Stimulated activated naive CD8-positive, alpha-beta T cell treated with anti-CD3 and anti-CD28 coated beads, Interleukin-15, amount 100 ng/mL, for 72 hours (primary cell): ENCODE results near the gene PACS2.

Experiments used
- ATAC-seq: fragments of 150-1000 bp; cut with Tn5 transposase; 2 replicates; pipeline ENCODE4 v1.10.0; 2021; ENCODE audit warnings: mild to moderate bottlenecking, moderate library complexity
- DNase-seq, 2 donors: peaks; one replicate each; pipeline ENCODE4 v3.0.0; 2021 to 2022
- H3K27ac Mint-ChIP-seq, 2 donors: one replicate each; pipeline ENCODE4 v1.8.0; 2022; ENCODE audit warnings: mild to moderate bottlenecking in 2 of 2, mixed read lengths in 2 of 2, moderate library complexity in 2 of 2
- H3K27me3 Mint-ChIP-seq: one replicate; pipeline ENCODE4 v1.8.0; 2022; ENCODE audit warnings: mixed read lengths
- H3K4me1 Mint-ChIP-seq: one replicate; pipeline ENCODE4 v1.8.0; 2022; ENCODE audit warnings: mild to moderate bottlenecking, mixed read lengths
- H3K4me3 Mint-ChIP-seq, 2 donors: one replicate each; pipeline ENCODE4 v1.8.0; 2022; ENCODE audit warnings: mild to moderate bottlenecking in 2 of 2, mixed read lengths in 2 of 2, moderate library complexity in 1 of 2
- H3K9me3 Mint-ChIP-seq, 2 donors: one replicate each; pipeline ENCODE4 v1.8.0; 2022; ENCODE audit warnings: mixed read lengths in 2 of 2

The PACS2 gene

GRCh38 chr14:105346876-105347586 is 32.5 kb downstream of the PACS2 start:
- ATAC-seq (peak; percentile 35), DNase-seq (no peak)
- peak overlapping the region in 1 of 2 donors; percentile 54 for H3K27ac Mint-ChIP-seq
- no peaks in the 10 kb centered on the region for H3K27me3 Mint-ChIP-seq
- peaks cover 5 to 7% of the 10 kb centered on the region in 2 donors for H3K9me3 Mint-ChIP-seq
- peaks cover 3% of the 10 kb centered on the region for H3K4me1 Mint-ChIP-seq
- no peak overlapping the region for H3K4me3 Mint-ChIP-seq

- ATAC-seq (no peak), DNase-seq (no peak)
- H3K27ac Mint-ChIP-seq: no peak overlapping the region
- H3K4me1 Mint-ChIP-seq: peaks cover 6% of the 10 kb centered on the region
- no peaks in the 10 kb centered on the region for H3K27me3 Mint-ChIP-seq
- H3K9me3 Mint-ChIP-seq: peaks cover 5 to 7% of the 10 kb centered on the region in 2 donors
- no peak overlapping the region for H3K4me3 Mint-ChIP-seq
These were observed 33.0 kb downstream of the PACS2 start for GRCh38 chr14:105347587-105347968.

DNA sequence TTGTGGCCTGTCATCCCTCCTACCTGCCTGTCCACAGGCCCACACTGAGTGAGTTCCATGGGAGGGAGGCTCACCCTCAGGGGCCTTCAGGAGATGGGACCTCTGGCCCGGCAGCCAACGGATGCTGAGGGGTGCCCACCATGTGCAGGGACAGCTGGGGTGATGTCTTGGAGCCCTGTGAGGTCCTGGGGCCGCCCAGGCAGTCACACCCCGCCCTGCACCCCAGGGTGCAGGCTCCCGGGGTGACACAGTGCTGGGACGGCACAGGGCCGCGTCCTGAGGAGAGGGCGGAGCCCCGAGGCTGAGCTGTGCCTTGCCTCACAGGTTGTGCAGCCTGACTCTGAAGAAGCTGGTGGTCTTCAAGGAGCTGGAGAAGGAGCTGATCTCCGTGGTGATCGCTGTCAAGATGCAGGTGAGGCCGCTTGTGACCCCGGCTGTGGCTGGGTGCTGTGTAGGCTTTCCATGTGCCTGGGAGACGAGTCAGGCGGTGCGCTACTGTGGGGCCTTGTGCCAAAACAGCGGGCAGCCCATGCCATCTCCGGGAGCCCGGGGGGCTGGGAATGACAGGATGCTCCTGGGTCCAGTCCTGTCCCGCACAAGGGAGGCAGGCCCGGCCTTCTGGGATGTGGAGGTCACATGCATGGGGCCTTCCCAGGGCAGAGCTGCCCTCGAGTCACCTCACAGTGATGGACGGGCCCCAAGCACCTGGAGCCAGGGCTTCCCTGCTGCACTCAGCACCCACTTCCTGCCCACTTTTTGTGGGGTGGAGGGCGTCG is 33.8 kb downstream of the PACS2 start:
- peaks cover 5 to 7% of the 10 kb centered on the region in 2 donors for H3K9me3 Mint-ChIP-seq
- no peaks in the 10 kb centered on the region for H3K27me3 Mint-ChIP-seq
- peaks cover 6% of the 10 kb centered on the region for H3K4me1 Mint-ChIP-seq
- ATAC-seq (no peak), DNase-seq (no peak)
- H3K27ac Mint-ChIP-seq: no peak overlapping the region
- no peak overlapping the region for H3K4me3 Mint-ChIP-seq

DNA sequence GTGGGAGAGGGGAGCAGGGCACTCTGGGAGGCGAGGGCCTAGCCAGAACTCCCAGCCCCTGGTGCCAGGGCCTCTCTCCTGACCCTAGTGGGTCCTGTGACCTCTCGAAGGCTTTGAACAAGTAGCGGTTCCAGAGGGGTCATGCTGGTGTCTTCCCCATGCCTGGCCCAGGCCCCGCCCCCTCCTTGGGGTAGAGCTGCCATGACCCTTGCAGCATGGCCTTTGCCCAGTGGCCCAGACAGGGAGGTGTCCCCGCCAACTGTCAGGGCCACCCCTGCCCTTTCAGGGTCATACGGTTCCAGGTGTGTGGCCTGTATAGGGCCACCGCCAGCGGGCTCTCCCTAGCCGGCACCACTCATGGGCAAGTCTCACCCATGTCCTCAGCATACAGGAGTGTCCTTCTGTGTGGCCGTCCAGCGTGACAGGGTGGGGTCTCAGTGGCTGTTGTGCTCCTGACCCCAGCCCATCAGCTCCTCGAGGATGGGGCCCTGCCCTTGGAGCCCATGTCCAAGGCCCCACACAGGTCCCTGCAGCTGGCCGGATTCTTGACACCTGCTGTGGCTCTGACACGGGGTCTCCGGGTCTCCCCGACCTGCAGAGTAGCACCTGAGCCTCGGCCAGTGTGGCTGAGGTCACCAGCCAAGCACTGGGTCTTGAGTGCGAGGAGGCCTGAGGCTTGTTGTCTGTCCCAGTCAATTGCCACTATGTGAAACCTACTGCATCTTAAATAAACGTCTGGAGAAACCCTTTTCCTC is 34.6 kb downstream of the PACS2 start:
- no peak overlapping the region for H3K4me3 Mint-ChIP-seq
- H3K4me1 Mint-ChIP-seq: peaks cover 6% of the 10 kb centered on the region
- no peak overlapping the region for H3K27ac Mint-ChIP-seq
- ATAC-seq (no peak), DNase-seq (no peak)
- H3K9me3 Mint-ChIP-seq: peaks cover 5 to 7% of the 10 kb centered on the region in 2 donors
- H3K27me3 Mint-ChIP-seq: no peaks in the 10 kb centered on the region

GRCh38 chr14:105349992-105350391 is 35.4 kb downstream of the PACS2 start:
- no peak overlapping the region for H3K4me3 Mint-ChIP-seq
- DNase-seq: no peak
- no peak for ATAC-seq
- H3K9me3 Mint-ChIP-seq: peaks cover 5 to 7% of the 10 kb centered on the region in 2 donors
- no peak overlapping the region for H3K27ac Mint-ChIP-seq
- H3K4me1 Mint-ChIP-seq: peaks cover 6% of the 10 kb centered on the region
- H3K27me3 Mint-ChIP-seq: no peaks in the 10 kb centered on the region

DNA sequence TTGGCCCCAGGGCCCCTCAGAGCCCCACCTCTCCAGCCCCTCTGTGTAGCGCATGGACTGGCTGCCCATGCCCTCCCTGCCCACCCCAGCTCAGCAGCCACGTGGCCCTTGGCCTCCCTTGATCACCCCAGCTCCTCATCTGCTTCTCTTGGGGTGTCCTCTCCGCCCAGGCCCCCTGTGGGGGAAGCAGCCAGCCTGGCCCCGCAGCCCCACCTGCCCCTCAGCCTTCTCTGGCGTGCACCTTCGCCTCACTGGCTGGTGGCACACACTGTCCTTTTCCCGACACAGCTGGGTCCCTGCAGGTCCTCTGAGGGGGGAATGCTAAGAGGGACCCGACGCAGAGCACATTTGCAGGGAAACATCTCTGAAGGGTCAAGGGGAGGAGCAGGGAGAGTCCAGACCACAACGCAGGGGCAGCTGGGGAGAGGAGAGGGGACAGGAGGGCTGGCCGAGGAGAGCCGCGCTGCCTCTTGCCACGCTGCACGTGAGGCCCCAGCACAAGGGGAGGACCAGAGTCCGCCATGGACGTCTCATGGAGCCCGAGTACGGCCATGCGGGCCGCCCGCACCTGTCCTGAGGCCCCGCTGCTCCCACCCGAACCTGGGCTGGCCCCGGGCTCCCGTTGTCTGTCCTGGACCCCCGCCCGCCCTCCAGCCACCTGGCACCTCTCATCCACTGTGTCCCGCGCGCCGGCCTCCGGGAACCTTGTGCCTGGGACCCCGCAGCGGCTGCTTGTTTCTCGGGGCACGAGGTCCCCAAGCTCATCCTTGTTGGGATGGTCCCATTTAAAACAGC is 36.1 kb downstream of the PACS2 start:
- Mint-ChIP-seq H3K9me3 (peaks cover 2 to 4% of the 10 kb centered on the region in 2 donors), H3K4me1 (peaks cover 6% of the 10 kb centered on the region), H3K27ac (no peak overlapping the region), H3K27me3 (no peaks in the 10 kb centered on the region), H3K4me3 (no peak overlapping the region)
- no peak for ATAC-seq
- no peak for DNase-seq

- ATAC-seq (no peak), DNase-seq (no peak)
- H3K27me3 Mint-ChIP-seq: no peaks in the 10 kb centered on the region
- H3K4me1 Mint-ChIP-seq: peaks cover 6% of the 10 kb centered on the region
- H3K4me3 Mint-ChIP-seq: no peak overlapping the region
- H3K9me3 Mint-ChIP-seq: no peaks in the 10 kb centered on the region
- H3K27ac Mint-ChIP-seq: no peak overlapping the region
These were observed 36.9 kb downstream of the PACS2 start for GRCh38 chr14:105351410-105351809.

- H3K4me1 Mint-ChIP-seq: peaks cover 6% of the 10 kb centered on the region
- ATAC-seq (peak; percentile 92), DNase-seq (peak; percentile 85 to 88)
- H3K9me3 Mint-ChIP-seq: no peaks in the 10 kb centered on the region
- H3K4me3 Mint-ChIP-seq: no peak overlapping the region
- no peaks in the 10 kb centered on the region for H3K27me3 Mint-ChIP-seq
- no peak overlapping the region for H3K27ac Mint-ChIP-seq
These were observed 37.6 kb downstream of the PACS2 start for GRCh38 chr14:105351920-105352851.

DNA sequence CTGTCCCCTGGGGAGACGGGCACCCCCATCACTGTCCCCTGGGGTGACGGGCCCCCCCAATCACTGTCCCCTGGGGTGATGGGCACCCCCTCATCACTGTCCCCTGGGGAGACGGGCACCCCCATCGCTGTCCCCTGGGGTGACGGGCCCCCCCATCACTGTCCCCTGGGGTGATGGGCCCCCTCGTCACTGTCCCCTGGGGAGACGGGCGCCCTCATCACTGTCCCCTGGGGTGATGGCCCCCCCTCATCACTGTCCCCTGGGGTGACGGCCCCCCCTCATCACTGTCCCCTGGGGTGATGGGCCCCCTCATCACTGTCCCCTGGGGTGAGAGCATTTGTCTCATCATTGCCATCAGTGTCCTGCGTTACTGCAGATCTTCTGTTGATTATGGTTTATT is 38.6 kb downstream of the PACS2 start:
- peaks cover 6% of the 10 kb centered on the region for H3K4me1 Mint-ChIP-seq
- no peaks in the 10 kb centered on the region for H3K27me3 Mint-ChIP-seq
- no peak for ATAC-seq

GRCh38 chr14:105354541-105354940 is 40.0 kb downstream of the PACS2 start:
- Mint-ChIP-seq H3K27me3 (no peaks in the 10 kb centered on the region), H3K4me1 (peaks cover 6% of the 10 kb centered on the region), H3K9me3 (no peaks in the 10 kb centered on the region), H3K27ac (no peak overlapping the region), H3K4me3 (no peak overlapping the region)
- ATAC-seq: no peak
- no peak for DNase-seq

More for the DNA sequence above, 38.6 kb downstream of the PACS2 start:
- no peak for DNase-seq
- Mint-ChIP-seq H3K9me3 (no peaks in the 10 kb centered on the region), H3K27ac (no peak overlapping the region), H3K4me3 (no peak overlapping the region)

DNA sequence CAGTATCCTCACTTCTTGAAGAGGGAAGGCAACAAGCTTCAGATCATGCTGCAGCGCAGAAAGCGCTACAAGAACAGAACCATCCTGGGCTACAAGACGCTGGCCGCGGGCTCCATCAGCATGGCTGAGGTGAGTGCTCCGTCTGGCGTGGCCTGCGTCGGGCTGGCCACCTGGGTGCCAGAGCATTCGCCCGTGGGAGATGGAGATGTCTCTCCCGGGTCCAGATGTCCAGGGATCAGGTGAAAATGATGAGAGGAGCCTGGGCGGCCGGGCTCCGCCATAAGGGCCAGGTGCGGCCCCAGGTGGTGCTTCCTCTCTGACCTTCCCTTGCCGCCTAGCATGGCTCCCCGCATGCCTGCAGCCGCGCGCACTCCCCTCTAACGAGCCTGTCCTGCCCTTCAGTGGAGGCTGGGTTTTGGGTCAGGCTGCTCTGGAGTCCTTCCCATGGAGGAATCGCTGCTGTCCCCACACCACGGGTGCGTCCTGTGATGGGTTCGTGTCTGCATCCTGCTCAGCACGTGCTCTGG is 40.6 kb downstream of the PACS2 start:
- H3K27ac Mint-ChIP-seq: no peak overlapping the region

DNA sequence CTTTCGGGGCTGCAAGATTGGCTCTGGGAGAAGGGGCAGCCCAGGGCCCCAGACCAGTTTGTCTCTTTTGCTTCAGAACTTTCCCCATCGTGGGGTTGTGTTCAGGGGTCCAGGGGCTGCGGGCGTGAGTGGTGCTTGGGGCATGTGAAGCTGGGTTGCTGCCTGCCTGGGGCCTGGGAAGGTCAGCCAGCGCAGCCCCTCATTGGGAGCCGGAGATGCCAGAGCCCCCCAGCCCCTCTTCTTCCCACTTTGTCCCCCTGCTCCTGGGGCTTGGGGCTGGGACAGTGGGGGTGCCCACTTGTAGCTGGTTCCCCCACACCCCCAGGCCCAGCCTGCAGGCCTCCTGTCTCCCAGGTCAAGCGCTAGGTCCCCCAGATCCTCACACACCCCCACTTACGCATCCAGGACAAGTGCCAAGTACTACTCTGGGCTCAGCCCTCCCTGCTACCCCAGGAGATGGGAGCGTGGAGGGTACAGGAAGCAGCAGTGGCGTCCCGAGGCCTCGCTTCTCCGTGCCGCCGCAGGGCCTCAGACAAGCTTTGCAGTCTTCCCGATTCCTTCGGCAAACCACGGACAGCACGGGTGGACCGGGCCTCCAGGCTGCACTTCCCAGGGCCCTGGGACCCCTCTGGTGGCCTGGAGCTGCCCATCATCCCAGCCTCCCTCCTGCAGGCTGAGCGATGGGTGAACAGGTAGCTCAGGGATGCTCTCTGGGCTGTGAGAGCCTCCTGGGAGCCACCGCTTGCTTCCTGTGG is 41.5 kb downstream of the PACS2 start:
- Mint-ChIP-seq H3K4me3 (no peak overlapping the region), H3K27me3 (no peaks in the 10 kb centered on the region), H3K27ac (no peak overlapping the region), H3K9me3 (no peaks in the 10 kb centered on the region), H3K4me1 (peaks cover 6% of the 10 kb centered on the region)
- DNase-seq (no peak), ATAC-seq (no peak)

More for the DNA sequence above, 40.6 kb downstream of the PACS2 start:
- H3K4me1 Mint-ChIP-seq: peaks cover 6% of the 10 kb centered on the region
- H3K4me3 Mint-ChIP-seq: no peak overlapping the region
- no peaks in the 10 kb centered on the region for H3K9me3 Mint-ChIP-seq
- no peak for ATAC-seq
- no peaks in the 10 kb centered on the region for H3K27me3 Mint-ChIP-seq
- DNase-seq: no peak

GRCh38 chr14:105356927-105357326 is 42.4 kb downstream of the PACS2 start:
- DNase-seq: no peak
- ATAC-seq: no peak
- Mint-ChIP-seq H3K9me3 (no peaks in the 10 kb centered on the region), H3K4me1 (peaks cover 10% of the 10 kb centered on the region), H3K27ac (no peak overlapping the region), H3K27me3 (no peaks in the 10 kb centered on the region), H3K4me3 (no peak overlapping the region)
